Activated CD8-positive, alpha-beta memory T cell treated with anti-CD3 and anti-CD28 coated beads, Interleukin-2, amount 50 U/mL, for 24 hours (primary cell): ENCODE data around the gene CD300LD.
"Not testable (repeated sequence)": the region's sequence is repeated elsewhere in the genome, so short reads cannot be mapped to it uniquely, and the experiment has no call there.

Experiments used
- DNase-seq: peaks from one replicate; pipeline ENCODE4 v3.0.0-alpha.2; 2020; ENCODE audit errors: extremely low read depth

CD300LD gene

DNA sequence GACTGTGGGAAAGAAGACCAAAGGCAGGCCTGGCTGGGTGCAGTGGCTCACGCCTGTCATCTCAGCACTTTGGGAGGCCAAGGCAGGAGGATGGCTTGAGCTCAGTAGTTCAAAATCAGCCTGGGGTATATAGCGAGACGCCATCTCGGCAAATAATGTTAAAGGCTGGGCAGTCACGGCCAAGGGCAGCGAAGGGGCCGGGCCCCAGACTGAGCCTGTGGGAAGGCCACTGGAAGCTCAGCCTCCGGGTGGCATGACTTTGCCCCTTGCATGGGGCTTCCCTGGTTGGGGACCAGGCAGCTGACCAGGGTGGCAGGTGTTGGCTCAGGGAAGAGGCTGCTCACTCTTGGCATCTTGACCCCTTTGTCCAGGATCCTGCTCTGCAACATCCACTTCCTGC, 14.0 kb upstream of the CD300LD start:
- no peak for DNase-seq

GRCh38 chr17:74605361-74605760, 13.3 kb upstream of the CD300LD start:
- DNase-seq = no peak

GRCh38 chr17:74604761-74605160, 12.7 kb upstream of the CD300LD start:
- DNase-seq = no peak

DNA sequence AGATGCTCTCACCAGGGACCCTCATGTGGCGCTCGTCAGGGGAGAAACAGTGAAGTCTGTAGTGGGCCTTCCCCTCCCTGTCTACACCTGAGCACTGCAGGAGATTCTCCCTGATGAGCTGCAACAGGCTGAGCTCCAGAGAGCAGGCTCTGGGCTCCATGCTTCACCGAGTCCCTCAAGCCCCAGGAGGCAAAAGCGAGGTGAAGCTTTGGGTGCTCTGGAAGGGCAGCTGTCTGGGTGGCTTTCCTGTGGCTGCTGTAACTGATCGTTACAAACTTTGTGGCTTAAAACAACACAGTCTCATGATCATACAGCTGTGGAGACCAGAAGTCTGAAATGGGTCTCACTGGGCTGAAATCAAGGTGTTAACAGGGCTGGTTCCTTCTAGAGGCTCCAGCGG, 12.1 kb upstream of the CD300LD start:
- DNase-seq = no peak

DNA sequence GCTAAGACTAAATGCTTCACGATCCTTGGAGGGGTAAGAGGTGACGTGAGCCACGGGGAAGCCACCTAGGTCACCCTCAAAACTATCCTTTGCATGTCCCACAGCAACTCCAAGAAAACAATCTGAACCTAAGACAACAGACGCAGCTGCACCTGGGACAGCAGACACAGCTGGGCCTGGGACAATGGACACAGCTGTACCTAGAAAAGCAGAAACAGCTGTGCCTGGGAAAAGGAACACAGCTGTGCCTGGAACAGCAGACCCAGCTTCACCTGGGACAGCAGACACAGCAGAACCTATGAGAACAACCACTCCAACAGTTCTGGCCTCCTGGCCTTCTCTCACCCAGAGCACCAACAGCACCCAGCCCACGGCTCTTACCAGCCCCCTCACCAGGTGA, 11.7 kb upstream of the CD300LD start:
- DNase-seq = no peak

- no peak for DNase-seq
Measured at GRCh38 chr17:74603037-74603635, 11.1 kb upstream of the CD300LD start.

DNA sequence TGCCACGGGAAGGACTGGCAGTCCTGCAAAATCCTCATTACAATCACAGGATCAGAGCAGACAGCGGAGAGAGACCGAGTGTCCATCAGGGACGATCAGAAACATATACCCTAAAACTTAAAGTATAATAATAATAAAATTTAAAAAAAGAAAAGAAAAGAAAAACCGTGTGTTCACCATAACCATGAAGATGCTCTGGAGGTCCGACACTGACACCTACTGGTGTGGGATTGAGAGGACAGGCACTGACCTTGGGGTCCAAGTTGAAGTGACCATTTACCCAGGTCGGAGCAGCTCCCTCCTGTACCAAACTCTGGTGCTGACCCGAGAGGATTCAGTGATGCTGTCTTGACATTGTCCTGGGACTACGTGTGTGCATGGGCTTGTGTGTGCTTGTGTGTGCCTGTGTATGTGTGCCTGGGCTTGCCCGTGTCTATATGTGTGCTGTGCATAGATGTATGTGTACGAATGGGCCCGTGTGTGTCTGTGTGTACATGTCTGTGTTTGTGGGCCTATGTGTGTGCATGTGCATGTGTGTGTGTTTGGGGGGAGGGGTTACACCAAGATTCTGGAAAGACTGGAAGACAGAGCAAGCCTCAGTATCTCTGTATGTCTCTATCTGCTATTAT, 10.0 kb upstream of the CD300LD start:
- DNase-seq = no peak

- no peak for DNase-seq
Measured at GRCh38 chr17:74599448-74599939, 7.4 kb upstream of the CD300LD start.

DNA sequence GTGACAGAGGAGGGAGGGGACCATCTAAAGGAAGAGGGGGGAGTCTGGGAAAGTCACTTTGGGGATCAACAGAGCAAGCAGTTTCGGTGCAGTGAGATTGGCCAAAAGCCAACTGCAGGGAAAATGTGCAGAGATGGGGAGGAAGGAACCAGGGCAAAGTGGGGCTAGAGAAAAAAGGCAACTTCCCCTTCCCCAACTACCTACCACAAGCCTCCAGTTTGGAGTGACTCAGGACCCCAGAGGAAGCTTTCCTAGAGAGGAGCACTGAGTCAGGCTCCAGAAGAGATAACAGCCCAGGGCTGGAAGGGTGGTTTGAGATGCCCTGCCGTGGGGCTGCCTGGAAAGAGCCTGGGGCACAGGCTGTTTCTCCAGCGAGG, 6.9 kb upstream of the CD300LD start:
- no peak for DNase-seq

DNA sequence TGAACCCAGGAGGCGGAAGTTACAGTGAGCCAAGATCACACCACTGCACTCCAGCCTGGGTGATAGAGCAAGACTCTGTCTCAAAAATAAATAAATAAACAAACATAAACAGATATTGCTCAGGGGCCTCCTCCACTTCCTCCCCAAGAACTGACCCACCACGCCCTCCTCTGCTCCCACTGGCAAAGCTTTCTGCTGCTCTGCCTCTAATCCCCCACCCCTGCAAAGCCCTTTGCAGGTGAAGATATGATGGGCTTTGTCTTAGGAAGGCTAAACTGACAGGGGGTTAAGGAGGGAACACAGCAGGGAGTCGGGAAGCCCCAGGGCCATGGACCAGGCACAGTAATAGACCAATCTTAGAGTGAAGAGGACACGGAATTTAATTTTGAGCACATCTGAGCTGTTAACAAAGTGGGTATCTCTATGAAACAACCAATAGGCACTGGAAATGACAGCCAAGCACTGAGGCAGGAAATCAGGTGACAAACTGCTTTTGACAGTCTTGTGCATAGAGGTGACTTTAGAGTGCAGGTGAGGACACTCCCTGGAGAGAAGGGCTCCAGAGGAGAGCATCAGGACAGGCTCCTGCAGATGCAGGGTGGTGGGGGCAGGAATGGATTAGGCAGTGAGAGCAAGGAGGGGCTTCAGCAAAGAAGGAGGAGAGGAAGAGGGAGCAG, 6.4 kb upstream of the CD300LD start:
- no peak for DNase-seq

- DNase-seq = no peak
Measured at GRCh38 chr17:74597069-74597790, 5.1 kb upstream of the CD300LD start.

DNA sequence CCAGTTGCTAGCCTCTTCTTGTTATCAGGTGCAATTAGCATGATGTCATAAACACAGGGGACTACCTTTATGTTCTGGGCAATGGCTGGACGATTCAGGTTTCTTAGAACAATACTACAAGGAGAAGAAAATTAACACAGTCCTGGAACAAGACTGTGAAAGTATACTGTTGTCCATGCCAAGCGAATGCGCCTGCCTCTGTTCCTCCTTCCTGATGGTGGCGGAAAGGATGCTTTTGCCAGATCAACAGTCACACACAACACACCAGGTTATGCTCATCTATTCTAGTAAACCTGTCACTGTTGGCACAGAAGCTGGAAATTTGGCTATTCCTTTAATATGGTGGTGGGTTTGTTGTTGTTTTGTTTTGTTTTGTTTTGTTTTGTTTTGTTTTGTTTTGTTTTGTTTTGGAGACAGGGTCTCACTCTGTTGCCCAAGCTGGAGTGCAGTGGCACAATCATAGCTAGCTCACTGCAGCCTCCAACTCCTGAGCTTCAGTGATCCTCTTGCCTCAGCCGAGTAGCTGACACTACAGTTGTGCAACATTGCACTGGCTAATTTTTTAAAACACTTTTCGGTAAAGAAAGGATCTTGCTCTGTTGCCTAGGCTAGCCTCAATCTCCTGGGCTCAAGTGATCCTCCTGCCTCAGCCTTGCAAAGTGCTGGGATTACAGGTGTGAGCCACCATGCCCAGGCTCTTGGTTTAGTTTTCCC, 3.1 kb upstream of the CD300LD start:
- DNase-seq = no peak

DNA sequence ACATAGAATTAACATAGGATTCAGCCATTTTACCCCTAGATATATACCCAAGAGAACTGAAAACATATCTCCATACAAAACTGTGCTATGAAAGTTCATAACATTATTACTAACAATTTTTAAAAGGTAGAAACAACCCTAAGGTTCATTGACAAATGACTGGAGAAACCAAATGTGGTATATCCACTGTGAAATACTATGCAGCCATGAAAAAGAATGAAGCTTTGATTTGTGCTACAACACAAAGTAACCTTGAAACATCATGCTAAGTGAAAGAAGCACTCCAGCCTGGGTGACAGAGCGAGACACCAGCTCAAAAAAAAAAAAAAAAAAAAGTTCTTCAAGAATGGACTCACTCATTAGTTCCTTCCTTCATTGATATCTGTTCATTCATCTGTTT, 580 bp downstream of the CD300LD start:
- no peak for DNase-seq

- no peak for DNase-seq
Measured at GRCh38 chr17:74585711-74586110, 6.4 kb downstream of the CD300LD start.

DNA sequence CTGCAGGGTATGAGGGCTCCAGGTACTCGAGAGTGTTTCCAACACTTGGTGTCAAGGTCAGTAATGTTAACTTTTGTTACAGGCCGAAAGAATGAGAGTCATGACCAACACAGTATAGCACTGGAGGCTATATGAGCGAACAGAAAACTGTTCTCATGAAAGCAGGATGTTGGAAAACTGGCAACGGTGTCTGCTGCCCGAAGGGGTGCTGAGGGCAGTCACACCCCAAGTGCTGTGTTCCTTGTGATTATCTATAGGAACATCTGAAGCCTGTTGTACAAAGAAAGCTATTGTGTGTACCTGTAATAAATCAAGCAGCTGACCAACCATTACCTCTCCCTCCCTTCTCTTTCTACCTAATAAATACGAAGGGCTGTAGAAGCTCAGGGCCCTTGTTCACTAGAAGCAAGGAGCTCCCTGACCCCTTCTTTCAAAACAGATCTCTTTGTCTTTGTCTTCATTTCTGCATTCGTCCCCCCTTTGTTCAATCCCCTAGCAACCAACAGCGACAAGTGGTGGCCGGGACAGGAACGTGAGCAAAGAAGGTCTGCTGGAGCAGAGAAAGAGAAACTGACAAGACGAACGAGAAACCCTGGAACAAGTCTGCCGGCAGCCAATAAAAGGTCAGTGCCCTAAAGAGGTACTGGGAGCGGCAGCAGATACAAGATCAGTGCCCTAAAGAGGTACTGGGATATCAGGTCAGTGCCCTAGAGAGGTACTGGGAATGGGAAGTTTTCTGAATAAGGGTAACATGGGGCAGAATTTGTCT, 7.6 kb downstream of the CD300LD start:
- DNase-seq = no peak

DNA sequence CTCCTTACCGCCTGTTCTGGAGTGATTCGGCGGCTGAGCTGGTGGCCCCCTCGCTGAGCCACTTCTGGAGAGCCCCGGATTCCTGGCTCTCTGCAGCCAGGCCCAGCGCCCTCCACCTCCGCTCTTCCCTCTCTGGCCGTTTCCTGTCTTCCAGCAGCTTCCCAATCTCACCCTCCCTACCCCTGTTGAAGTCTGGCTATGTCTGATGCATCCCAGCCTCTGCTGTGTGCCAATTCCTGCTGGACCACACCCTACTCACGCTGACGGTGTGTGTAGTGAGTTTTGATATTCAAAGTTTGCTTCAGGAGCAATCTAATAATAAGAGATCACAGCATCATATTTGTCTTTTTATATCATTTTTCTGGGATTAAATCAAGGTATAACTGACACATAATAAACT, 9.4 kb downstream of the CD300LD start:
- DNase-seq = no peak

DNA sequence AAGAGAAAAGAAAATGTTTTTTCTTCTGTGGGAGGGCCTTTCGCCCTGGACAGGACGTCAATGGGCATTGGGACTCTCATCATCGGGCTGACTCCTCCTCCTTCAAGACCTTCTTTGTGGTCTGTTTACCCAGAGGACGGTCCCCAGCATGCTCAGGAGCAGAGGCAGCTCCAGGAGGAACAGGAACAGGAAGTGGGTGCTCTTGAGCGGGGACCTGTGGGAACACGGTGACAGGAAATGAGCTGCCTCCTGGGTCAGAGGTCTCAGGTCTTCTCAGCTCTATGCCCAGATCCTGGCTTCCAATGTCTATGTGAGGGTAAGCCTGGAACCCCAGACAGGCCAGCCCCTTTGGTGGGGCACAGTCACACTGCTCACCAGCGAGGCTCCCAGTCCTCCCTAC, 12.2 kb downstream of the CD300LD start:
- no peak for DNase-seq

DNA sequence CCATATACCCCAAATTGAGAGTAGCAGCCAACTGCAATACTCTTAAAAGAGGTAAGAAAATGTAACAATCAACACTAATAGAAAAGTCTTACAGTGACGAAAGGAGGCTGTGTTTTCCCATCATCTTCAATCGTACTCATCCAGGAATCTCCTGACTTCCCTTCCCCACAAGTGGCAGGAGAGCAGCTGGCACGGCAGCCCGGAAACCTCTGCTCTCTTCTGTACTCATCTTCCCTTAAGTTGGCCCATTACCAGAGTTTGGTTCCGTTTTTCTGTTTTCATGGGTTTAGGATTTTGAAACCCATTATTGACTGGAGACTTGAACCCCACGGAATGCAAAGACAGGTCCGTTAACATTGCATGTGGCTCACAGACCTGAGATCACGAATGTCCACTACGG, 13.1 kb downstream of the CD300LD start:
- DNase-seq = no peak

DNA sequence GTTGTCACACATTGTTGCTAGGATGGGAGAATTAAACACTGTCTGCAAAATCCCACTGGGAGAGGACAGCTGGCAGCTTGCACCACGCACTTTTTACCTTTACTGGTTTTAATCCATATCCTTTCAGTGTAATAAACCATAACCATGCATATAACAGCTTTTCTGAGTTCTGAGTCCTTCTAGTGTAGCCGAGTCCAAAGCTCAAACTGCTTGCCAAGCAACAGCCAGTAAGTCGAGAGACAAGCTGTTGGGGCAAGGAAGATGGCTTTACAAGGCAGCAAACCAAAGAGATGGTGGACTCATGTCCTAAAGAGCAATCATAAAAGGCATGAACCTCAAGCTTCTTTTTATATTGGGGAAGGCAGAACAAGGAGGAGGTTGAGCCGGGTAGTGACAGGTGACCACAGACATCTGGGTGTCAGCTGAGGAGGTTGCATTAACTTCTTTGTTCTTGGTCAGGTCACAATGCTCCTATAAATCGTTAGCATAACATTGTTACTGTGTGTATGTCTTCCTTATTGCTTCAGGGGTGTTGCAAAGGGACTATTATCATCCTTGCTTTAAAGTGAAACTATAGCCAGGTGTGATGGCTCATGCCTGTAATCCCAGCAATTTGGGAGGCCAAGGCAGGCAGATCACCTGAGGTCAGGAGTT, 17.5 kb downstream of the CD300LD start:
- DNase-seq = no peak

DNA sequence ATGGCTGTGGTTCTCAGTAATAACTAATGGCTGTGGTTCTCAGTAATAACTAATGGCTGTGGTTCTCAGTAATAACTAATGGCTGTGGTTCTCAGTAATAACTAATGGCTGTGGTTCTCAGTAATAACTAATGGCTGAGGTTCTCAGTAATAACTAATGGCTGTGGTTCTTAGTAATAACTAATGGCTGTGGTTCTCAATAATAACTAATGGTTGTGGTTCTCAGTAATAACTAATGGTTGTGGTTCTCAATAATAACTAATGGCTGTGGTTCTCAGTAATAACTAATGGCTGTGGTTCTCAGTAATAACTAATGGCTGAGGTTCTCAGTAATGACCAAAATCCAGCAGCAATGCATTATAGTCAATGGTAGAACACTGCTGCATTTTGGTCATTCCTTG, 18.4 kb downstream of the CD300LD start:
- not testable (repeated sequence) for DNase-seq

DNA sequence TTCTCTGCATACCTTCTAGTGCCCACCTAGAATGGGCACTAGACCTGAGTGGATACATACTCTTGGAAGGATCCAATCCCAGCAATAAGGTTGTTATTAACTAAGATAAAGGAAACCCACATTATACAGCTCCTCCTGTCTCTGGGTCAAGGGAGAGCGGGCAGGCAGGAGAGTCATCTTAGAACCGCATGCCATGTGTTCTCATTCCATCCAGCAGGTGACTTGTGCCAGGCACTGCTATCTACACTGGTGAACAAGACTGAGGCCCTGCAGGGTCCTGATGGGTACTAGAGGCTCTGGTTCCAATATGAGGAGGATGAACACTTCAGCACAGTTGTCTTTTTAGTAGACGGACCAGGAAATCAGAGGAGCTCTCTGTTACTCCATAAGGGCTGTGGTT, 18.9 kb downstream of the CD300LD start:
- no peak for DNase-seq
